ENCODE measurements around the gene CELF2. TPM values are rescaled to one million over a fixed set of nuclear protein-coding genes. Genes with fewer than 3 reads are reported as not detected.

Gene CELF2
- total RNA-seq, 2 donors from 2014 or later = 30.2 to 34.4 TPM

- intact Hi-C loops (cut with DNase I) = no loop called here
- no peaks in the 10 kb centered on the region for H3K9me3 ChIP-seq
- no peaks in the 10 kb centered on the region for H3K27me3 ChIP-seq
- H3K36me3 ChIP-seq = no peaks in the 10 kb centered on the region
- TF ChIP-seq CTCF (IDR thresholded peaks at IDR 0.05) = no peak
- H3K27ac ChIP-seq = peak overlapping the region; percentile 7
- no peaks in the 10 kb centered on the region for H3K4me1 ChIP-seq
- H3K9ac ChIP-seq (ENCODE audit: low read depth in 2 of 2, low read length in 2 of 2) = no peak overlapping the region
- no peak for DNase-seq
- H3K4me3 ChIP-seq = no peak overlapping the region
Observed at GRCh38 chr10:11013836-11014235, 3.8 kb upstream of the CELF2 start.

GRCh38 chr10:11014671-11015445, 2.8 kb upstream of the CELF2 start:
- peak; percentile 69 for DNase-seq
- Histone ChIP-seq H3K4me1 (no peaks in the 10 kb centered on the region), H3K27ac (peak overlapping the region; percentile 7), H3K9me3 (no peaks in the 10 kb centered on the region), H3K27me3 (no peaks in the 10 kb centered on the region), H3K36me3 (no peaks in the 10 kb centered on the region), H3K4me3 (no peak overlapping the region), H3K9ac (ENCODE audit: low read depth in 2 of 2, low read length in 2 of 2) (peak overlapping the region in 1 of 2 donors; percentile 23)
- no peak for TF ChIP-seq CTCF (IDR thresholded peaks at IDR 0.05)
- intact Hi-C loops (cut with DNase I) = no loop called here

GRCh38 chr10:11015446-11015934, 2.2 kb upstream of the CELF2 start:
- no peak for TF ChIP-seq CTCF (IDR thresholded peaks at IDR 0.05)
- H3K4me3 ChIP-seq = no peak overlapping the region
- H3K4me1 ChIP-seq = no peaks in the 10 kb centered on the region
- DNase-seq = no peak
- H3K27ac ChIP-seq = peak overlapping the region; percentile 7
- H3K9me3 ChIP-seq = no peaks in the 10 kb centered on the region
- intact Hi-C loops (cut with DNase I) = no loop called here
- H3K36me3 ChIP-seq = no peaks in the 10 kb centered on the region
- H3K27me3 ChIP-seq = no peaks in the 10 kb centered on the region
- H3K9ac ChIP-seq (ENCODE audit: low read depth in 2 of 2, low read length in 2 of 2) = no peak overlapping the region

GRCh38 chr10:11017000-11017569, 587 bp upstream of the CELF2 start:
- intact Hi-C loops (cut with DNase I) = no loop called here
- no peak for DNase-seq
- peak overlapping the region; percentile 44 to 76 for H3K9ac ChIP-seq (ENCODE audit: low read depth in 2 of 2, low read length in 2 of 2)
- H3K4me3 ChIP-seq = peak overlapping the region; percentile 49
- peak overlapping the region; percentile 65 for H3K27ac ChIP-seq
- TF ChIP-seq CTCF (IDR thresholded peaks at IDR 0.05) = no peak
- no peaks in the 10 kb centered on the region for H3K36me3 ChIP-seq
- no peaks in the 10 kb centered on the region for H3K4me1 ChIP-seq
- H3K9me3 ChIP-seq = no peaks in the 10 kb centered on the region
- H3K27me3 ChIP-seq = no peaks in the 10 kb centered on the region

GRCh38 chr10:11018432-11018841, 765 bp downstream of the CELF2 start:
- Histone ChIP-seq H3K9me3 (no peaks in the 10 kb centered on the region), H3K27ac (peak overlapping the region; percentile 83), H3K9ac (ENCODE audit: low read depth in 2 of 2, low read length in 2 of 2) (peak overlapping the region; percentile 77 to 80), H3K4me3 (peak overlapping the region; percentile 80), H3K27me3 (no peaks in the 10 kb centered on the region), H3K4me1 (no peaks in the 10 kb centered on the region), H3K36me3 (no peaks in the 10 kb centered on the region)
- intact Hi-C loops (cut with DNase I) = no loop called here
- no peak for TF ChIP-seq CTCF (IDR thresholded peaks at IDR 0.05)
- peak; percentile 47 for DNase-seq

Data from colonic mucosa (tissue), 4 donors.